HG03135 (cell line): Measurements from ENCODE around the gene TBC1D13.
"Not testable (repeated sequence)": the region's sequence is repeated elsewhere in the genome, so short reads cannot be mapped to it uniquely, and the experiment has no call there.

Source experiments
- ATAC-seq: cut with Tn5 transposase; IDR thresholded peaks from one replicate; pipeline ENCODE4 v1.9.1; 2021; ENCODE audit warnings: mild to moderate bottlenecking, moderate library complexity; ENCODE audit not compliant: unreplicated experiment

The TBC1D13 gene, protein sequence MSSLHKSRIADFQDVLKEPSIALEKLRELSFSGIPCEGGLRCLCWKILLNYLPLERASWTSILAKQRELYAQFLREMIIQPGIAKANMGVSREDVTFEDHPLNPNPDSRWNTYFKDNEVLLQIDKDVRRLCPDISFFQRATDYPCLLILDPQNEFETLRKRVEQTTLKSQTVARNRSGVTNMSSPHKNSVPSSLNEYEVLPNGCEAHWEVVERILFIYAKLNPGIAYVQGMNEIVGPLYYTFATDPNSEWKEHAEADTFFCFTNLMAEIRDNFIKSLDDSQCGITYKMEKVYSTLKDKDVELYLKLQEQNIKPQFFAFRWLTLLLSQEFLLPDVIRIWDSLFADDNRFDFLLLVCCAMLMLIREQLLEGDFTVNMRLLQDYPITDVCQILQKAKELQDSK

DNA sequence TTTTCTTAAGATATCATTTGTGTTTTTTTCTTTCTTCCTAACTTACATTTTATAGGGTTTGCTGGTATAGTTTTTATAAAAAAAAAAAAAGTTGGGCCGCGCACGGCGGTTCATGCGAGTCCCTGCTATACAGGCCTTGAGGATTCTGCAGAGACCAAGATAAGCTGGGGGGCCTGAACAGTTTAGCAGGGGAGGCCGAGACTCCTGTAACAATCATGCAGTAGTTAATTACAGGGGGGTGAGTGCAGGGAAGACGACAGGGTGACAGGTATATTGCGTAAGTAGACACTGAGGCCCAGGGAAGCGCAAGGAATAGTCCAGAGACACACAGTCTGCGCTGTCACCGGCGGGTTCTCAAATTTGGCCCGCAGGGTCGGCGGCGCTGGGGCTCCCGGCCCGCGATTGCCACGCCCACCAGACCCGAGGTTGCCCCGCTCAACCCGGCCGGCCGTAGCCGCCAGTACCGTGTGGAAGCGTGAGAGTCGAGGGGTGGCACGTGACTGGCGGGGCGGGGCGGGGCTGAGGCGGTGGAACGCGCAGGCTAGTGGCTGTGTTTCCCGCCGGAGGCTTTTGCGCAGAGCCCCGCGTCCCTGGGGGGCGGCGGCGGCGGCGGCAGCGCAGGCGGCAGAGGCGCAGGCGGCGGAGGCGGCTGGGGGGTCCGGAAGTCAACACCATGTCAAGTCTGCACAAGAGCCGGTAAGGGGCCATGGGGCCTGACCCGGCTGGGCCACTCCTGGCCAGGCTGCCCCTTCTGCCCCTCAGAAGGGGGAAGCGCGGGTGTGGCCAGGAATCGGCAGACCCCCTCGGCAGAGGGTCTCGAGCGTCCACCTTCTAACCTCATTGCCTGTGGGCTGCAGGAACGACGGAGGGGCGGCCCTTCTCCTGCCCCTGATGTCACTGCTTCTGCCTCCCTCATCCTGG lies at the start of gene TBC1D13:
Gene TBC1D13 (plus strand): TSS at position 573 of the 921 bp plus-strand sequence. CDS start 101 bp downstream, at position 674.
- ATAC-seq, result peak; percentile 83

DNA sequence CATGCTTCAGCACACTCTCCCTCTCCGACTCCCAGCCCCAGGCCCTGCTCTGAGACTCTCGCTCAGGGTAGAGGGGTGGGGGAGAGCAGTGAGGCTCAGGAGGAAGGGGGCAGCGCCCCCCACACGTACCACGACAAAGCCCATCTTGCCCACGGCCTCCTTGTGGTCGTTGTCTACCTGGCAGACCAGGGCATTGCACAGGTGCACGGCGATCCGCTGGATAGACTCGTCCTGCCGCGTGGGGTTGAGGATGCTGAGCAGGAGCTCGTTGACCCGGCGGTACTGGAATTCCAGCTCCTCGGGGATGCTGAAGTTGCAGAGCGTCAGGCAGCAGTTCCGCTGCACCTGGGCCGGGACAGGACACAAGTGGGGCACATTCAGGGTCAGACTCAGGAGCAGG lies 44.7 kb upstream of the TBC1D13 start:
- ATAC-seq, result no peak

DNA sequence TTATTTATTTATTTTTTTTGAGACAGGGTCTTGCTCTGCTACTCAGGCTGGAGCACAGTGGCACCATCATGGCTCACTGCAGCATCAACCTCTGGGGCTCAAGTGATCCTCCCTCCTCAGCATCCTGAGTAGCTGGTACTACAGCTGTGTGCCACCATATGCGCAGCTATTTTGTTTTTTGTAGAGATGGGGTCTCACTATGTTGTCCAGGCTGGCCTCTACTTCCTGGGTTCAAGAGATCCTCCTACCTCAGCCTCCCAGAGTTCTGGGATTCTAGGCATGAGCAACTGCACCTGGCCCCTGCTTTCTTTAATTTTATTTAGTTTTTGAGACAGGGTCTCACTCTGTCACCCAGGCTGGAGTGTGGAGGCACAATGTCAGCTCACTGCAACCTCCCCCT lies 43.6 kb upstream of the TBC1D13 start:
- no peak for ATAC-seq

DNA sequence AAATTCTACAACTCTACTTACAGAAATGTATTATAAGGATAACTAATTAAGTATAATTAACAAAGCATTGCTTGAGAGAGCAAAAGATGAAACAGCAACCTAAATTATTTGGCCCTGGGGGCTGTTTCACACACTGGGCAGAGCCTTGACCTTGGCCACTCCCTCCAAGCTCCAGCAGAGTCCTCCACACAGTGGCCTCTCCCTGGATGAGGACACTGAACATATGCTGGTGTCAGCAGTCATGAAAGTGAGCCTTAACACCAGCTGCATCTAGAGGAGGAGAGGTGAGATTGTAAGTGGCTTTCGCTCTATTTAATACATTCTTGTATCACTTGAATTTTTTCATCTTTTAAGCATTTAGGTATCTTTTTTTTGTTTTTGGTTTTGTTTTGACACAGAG lies 39.8 kb upstream of the TBC1D13 start:
- ATAC-seq, result no peak

DNA sequence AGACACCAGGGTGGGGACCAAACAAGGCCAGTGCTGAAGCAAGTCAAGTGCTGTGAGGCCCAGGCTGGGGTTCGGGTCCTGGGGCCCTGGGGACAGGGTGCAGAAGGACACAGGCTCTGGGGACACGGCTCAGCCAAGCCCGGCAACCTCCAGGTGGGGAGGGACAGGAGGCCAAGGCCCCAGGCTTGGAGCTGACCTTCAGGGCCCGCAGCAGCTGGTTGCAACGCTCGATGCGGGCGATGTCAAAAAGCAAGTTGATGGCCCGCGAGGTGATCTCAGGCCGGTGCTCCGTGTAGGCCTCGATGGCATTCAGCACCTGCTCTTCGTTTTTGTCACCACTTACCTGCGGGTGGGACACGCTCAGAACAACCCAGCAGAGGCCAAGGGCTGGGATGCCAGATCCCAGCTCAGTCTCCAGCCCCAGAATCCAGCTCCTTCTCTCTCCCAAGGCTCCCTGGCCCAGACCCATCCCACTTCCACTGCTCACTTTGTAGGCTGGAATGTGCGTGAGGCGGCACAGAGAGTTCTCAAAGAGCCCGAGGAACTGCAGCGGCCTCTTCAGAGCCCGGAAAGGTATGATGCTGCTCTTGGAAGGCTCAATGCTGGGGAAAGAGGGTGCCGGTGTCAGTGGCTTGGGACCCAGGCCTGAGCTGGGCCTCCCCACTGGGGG lies 36.0 kb upstream of the TBC1D13 start:
- ATAC-seq, result no peak

DNA sequence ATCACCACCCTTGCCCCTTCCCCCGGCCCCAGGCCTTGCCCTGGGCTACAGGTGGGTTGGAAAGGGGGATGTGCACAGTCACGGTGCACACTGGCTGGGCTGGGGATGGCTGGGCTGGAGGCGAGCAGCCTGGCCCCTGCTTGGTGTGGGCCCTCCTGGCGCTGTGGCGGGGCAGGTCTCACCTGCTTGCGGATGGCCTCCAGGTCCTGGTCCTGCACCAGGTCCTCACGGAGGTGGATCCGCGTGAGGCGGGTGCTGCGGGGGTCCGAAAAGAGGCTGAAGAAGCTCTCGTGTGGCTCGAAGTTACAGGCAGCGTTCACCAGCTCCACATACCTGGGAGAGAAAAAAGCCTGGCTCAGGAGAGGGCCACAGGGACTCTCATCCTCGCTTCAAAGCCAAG lies 33.4 kb upstream of the TBC1D13 start:
- ATAC-seq, result no peak

DNA sequence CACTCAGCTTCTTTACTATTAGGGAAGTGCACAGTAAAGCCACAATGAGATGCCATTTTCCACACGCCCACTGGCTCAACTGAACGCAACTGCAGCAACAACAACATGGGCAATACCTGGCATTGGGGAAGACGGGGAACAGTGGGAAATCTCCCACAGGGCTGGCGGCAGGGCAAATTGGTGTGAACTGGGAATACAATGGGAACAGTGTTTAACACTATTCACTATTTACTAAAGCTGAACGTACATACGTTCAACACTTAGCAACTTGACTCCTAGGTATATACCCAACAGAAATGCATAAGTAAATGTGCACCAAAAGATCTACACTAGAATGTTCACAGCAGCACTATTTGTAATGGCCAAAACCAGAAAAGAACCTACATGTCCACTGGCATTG lies 29.5 kb upstream of the TBC1D13 start:
- no peak for ATAC-seq

DNA sequence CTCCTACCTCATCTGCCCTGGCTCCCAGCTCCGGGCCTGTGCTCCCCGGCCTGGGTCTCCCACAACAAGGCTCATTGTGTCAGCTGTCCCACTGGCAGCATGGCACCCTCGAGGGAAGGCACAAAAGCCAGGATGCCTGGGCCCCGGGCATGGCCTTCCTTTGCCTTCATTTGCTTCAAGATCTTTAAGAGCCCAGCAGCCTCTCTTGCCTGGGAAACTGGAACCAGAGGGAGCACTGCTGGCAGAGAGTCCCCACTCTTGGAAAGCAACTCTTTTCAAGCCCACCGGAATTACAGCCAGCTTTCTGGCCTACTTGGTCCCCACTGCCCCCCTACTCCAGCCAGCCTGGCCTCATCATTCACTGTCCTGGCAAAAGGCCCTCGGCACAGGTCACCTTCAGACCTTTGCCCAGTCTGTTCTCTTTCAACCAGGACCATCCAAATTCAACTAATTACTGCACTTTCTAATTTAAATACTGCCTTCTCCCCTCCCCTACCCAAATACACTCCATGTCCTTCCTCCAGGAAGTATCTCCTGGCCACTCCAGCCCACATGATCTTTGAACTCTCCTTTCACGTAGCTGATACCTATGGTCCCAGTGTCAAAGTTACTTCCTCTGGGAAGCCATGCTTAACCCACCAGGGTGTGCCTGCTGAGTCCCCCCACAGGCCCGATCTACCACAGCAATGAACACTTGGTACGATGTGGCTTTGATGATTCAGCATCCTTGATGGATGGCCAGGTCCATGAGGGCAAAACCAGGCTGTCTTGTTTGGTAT lies 24.2 kb upstream of the TBC1D13 start:
- no peak for ATAC-seq

DNA sequence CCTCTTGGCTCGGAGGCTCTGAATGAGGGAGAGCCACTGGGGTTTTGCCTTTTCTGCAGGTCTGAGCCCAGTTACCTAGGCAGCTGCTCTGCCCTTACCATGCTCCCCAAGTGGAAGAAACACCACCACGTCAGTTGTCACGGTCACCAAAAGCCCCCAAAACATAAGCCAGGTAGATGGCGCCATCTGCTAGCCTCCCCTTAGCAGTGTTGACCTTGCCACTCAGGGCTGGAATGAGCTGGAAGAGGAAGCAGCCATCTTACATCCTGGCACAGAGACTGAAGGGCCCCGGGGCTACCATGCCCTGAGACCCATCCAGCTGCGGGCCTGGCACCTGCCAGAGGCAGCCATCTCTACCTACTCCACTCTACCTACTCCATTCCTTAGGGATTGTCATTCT lies 22.7 kb upstream of the TBC1D13 start:
- ATAC-seq, result no peak

DNA sequence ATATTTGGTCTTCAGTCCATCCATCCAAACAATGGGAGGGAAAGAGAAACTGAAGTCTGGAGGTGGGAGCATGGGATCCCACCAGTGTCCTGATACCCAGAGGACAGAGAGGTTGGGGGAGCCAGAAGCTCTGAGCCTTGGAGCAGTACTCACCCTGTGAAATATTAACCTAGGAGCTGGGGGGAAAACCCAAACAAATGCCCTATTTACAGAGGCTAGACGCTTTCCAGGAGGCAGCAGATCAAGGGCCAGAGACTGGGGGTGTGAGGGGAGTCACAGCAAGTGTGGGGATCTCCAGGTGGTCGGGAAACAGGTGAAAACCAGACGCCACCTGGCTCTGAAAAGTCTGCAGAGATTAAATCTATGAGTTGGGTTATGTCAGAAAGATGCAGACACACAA lies 21.6 kb upstream of the TBC1D13 start:
- ATAC-seq, result no peak

DNA sequence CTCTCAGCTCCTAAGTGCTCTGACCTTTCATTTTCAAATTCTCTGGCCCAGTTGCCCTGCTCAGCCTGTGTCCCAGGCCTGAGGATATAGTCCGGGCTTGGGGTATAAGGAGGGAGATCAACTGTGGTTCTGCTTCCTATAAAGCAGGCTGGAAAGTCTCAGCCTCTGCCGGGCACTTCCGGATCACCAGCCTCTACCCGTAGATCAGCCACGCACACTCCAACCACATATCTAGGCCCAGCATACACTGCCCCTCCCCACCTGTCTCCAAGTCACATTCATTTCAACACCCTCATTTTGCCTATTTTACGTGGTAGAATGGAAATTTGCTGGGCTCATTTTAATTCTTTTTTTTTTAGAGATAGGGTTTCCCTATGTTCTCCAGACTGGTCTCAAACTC lies 18.4 kb upstream of the TBC1D13 start:
- no peak for ATAC-seq

DNA sequence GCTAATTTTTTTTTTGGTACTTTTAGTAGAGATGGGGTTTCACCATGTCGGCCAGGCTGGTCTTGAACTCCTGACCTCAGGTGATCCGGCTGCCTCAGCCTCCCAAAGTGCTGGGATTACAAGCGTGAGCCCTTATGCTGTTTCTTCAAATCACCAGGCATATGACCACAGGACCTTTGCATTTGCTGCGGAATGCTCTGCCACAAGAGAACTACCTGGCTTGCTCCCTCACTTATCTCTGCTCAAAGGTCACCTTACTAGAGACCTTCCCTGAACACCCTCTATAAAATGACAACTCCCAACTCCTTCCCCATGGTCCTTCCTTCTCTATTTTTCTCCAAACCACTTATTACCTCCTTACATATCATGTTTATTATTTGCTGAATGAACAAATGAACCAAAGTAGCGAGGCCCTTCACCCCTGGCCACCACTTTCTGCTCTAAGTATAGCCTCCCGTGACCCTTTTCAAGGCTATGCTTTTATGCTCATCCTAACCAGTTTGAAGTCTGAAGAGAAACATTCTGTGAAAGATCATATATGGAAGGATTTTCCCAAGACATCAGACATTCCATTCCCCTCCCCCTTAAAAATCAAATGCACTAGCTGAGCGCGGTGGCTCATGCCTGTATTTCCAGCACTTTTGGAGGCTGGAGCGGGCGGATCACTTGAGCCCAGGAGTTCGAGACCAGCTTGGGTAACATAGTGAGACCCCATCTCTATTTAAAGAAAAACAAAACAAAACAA lies 16.6 kb upstream of the TBC1D13 start:
- no peak for ATAC-seq

DNA sequence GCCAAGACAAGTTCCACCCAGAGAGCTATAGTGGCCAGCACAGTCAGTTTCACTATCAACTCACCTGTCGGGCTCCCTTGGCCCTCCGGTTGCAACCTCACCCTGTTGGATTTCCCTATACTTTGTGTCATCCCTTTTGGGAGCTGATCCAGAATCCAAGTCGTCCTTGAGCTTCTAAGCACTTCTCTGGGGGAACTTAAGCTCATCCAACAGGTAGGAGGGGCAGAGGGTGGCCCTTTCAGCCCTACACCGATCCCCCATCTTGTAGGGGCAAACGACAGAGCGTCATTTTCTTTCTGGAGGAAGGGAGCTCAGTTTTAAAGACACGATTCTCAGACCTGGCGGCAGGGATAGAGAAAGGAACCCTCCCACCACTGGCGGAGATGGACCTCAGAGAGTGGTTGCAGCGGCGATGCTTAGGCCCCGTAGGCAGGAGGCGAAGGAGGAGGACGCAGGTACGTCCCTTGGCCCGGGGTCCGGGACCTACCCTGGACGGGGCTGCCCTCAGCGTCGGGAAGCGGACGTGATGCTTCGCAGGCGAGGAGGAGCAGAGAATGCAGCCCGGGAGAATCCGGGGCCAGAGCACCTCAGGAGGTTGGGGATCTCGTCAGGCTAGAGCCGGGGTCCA lies 15.8 kb upstream of the TBC1D13 start:
- peak; percentile 30 for ATAC-seq

DNA sequence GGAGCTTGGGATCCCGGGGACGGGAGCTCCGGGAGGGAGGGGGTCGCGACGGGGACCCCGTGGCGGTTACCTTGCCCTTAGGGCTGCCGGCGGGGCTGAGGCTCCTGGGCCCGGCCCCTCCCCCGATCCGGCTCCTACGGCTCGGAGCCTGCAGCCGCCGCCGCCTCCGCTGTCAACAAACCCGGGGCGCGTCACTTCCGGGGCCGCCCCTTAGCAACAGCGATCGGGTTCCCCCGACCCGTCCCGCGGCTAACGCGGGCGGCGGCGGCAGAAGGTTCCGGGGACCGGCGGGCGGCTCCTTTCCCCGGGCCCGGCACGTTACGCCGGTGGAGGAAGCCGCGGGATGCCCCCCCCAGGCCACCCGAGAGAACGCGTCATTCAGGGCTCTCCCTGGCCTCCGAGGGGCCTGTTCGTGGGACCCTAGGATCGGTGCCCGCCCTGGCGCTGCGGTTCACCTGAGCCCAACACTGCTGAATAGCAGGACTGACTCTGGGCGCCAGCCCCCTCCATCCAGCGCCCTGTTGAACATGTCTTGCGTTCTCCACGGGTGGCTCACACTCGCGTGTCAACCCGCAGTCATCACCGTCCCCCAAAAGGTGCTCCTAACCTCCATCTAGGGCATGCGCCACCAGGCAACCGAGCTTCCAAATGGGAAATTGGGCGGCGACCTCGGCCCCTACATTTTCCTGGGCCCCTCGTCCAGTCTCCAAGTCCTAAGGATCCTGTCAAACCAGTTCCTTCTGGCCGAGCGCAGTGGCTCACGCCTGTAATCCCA lies 15.1 kb upstream of the TBC1D13 start, which contains the start of gene ZER1:
Gene ZER1 (minus strand): TSS at position 183 of the 775 bp plus-strand sequence. CDS start 16,362 bp downstream, outside the sequence.
- ATAC-seq, result peak; percentile 87

DNA sequence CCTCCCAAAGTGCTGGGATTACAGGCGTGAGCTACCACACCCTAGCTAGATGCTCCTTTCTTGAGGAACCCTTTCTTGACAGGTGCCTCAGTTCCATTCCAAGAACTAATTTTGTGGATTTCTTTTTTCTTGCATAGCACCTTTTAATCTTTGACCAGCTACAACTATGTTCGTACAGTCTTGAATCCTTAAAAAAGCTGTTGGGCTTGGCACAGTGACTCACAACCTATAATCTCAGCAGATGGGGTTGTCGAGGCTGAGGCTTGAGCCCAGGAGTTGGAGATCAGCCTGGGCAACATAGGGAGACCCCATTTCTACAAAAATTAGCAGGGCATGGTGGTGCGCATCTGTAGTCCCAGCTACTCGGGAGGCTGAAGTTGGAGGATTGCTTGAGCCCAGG lies 14.0 kb upstream of the TBC1D13 start:
- ATAC-seq, result no peak

DNA sequence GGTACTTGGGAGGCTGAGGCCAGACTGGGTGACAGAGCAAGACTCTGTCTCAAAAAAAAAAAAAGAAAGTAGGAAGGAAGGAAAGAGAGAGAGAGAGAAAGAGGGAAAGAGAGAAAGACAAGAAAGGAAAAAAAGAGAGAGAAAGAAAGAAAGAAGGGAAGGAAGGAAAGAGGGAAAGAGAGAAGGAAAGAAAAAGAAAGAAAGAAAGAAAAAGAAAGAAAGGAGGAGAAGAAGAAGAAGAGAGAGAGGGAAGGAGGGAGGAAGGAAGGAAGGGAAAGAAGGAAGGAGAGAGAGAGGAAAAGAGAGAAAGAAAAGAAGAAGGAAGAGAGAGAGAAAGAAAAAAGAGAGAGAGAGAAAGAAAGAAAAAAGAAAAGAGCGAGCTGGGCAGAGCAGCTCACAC lies 12.2 kb upstream of the TBC1D13 start:
- no peak for ATAC-seq

DNA sequence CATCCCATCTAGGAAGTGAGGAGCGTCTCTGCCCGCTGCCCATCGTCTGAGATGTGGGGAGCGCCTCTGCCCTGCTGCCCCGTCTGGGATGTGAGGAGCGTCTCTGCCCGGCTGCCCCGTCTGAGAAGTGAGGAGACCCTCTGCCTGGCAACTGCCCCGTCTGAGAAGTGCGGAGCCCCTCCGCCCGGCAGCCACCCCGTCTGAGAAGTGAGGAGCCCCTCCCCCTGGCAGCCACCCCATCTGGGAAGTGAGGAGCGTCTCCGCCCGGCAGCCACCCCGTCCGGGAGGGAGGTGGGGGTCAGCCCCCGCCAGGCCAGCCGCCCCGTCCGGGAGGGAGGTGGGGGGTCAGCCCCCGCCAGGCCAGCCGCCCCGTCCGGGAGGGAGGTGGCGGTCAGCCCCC lies 7.0 kb upstream of the TBC1D13 start:
- ATAC-seq, result not testable (repeated sequence)
